ENCODE results near the gene PICK1.
A peak's percentile ranks its signal among the peaks of the same experiment; 100 is the strongest.
"Not testable (repeated sequence)": the region's sequence is repeated elsewhere in the genome, so short reads cannot be mapped to it uniquely, and the experiment has no call there.

Gene PICK1

DNA sequence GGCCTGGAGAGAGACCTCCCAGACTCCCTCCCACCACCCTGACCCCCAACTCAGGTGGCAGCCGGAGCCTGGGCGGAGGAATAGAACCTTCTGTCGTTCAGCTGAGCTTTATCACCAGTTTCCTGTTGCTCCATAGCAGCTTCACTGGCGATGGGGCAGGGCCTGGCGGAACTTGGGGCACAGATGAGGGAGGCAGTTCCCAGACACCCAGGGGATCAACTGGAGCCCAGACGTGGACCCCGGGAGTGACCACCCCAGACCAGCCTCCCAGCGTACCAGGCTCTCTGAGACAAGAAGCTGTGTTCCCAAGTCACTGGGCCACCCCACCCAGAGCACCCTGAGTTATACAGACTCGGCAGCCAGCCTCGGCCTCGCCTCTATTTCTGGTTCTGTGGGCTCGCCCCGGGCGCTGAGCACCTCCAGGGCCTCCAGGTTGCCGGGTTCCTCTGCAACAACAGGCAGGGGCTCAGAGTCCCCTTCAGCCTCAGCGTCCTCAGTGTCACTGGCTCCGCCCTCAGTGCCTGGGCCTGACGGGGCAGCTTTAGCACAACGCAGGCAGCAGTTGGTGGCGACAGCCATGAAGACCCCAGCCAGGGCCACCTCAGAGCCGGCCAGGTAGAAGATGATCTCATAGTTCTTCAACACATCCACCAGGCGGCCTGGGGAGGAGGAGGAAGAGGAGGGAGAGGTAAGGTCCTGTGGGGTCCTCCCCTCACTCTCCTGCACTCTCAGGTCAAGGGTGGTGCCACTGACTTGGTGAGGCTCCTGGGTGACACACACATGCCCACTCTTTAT, 21.0 kb downstream of the PICK1 start:
- TF ChIP-seq, protein P1, sequence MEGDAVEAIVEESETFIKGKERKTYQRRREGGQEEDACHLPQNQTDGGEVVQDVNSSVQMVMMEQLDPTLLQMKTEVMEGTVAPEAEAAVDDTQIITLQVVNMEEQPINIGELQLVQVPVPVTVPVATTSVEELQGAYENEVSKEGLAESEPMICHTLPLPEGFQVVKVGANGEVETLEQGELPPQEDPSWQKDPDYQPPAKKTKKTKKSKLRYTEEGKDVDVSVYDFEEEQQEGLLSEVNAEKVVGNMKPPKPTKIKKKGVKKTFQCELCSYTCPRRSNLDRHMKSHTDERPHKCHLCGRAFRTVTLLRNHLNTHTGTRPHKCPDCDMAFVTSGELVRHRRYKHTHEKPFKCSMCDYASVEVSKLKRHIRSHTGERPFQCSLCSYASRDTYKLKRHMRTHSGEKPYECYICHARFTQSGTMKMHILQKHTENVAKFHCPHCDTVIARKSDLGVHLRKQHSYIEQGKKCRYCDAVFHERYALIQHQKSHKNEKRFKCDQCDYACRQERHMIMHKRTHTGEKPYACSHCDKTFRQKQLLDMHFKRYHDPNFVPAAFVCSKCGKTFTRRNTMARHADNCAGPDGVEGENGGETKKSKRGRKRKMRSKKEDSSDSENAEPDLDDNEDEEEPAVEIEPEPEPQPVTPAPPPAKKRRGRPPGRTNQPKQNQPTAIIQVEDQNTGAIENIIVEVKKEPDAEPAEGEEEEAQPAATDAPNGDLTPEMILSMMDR (IDR thresholded peaks at IDR 0.05; ENCODE audit: low read depth, low read length) = no peak
- H3K4me3 ChIP-seq (replicated peaks in 1 of 2; ENCODE audit: low read depth in 2 of 2, low read length in 2 of 2) = no peak overlapping the region
- DNase-seq (ENCODE audit: low read depth in 2 of 2) = no peak

GRCh38 chr22:38079208-38079607, 22.0 kb downstream of the PICK1 start:
- not testable (repeated sequence) for H3K4me3 ChIP-seq (replicated peaks in 1 of 2; ENCODE audit: low read depth in 2 of 2, low read length in 2 of 2); DNase-seq (ENCODE audit: low read depth in 2 of 2)

DNA sequence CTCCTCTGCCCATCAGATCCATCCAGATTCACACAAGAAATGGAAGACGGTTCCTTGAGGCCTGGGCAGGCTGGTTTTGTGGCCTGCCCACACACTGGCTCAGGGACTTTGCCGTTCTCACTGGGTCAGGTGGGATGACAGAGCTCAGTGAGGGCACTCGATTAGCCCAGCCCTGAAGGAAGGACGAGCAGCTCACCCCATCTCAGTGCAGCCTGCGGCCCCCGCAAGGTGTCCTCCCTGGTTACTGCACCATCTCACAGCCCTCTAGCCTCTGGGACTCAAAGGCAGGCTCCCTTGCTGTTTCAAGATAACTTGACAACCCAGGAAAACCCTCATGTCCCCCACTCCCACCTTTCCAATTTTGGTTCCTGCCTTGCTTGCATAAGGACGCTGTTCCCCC, 22.6 kb downstream of the PICK1 start:
- TF ChIP-seq, protein P1 (IDR thresholded peaks at IDR 0.05; ENCODE audit: low read depth, low read length) = no peak
- H3K4me3 ChIP-seq (replicated peaks in 1 of 2; ENCODE audit: low read depth in 2 of 2, low read length in 2 of 2) = no peak overlapping the region
- DNase-seq (ENCODE audit: low read depth in 2 of 2) = no peak

- DNase-seq (ENCODE audit: low read depth in 2 of 2) = no peak
- TF ChIP-seq, protein P1 (IDR thresholded peaks at IDR 0.05; ENCODE audit: low read depth, low read length) = no peak
- no peak overlapping the region for H3K4me3 ChIP-seq (replicated peaks in 1 of 2; ENCODE audit: low read depth in 2 of 2, low read length in 2 of 2)
Observed at GRCh38 chr22:38080474-38080849, 23.3 kb downstream of the PICK1 start.

DNA sequence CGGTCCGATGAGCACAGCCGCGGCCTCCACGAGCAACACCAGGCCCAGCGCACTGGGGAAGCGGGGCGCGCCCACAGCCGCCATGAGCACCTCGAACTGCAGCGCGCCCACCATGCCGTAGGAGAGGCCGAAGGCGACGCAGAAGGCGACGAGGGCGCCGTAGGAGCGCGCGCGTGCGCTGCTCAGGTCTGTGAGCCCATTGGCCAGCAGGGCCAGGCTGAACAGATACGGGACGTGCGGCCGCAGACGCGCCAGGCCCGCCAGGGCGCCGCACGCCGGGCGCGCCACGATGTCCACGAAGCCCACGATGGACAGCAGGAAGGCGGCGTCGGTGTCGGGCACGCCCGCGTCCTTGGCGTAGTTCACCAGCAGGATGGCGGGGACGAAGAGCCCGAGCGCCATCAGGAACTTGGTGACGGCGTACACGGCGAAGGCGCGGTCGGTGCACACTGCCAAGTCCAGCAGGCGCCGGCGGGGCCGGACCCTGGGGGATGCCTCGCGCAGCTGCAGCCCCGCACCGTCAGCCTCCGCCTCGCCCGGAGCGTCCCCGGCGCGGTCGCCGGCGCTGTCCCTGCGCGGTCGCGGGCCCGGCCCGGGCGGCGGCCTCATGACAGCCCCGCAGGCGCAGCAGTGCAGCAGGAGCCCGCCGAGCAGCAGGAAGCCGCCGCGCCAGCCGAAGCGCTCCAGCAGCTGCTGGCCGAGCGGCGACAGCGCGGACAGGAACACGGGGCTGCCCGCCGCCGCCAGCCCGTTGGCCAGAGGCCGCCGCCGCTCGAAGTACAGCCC, 23.8 kb downstream of the PICK1 start:
- DNase-seq (ENCODE audit: low read depth in 2 of 2) = peak; percentile 38 to 42
- peak overlapping the region; percentile 21 to 33 for H3K4me3 ChIP-seq (replicated peaks in 1 of 2; ENCODE audit: low read depth in 2 of 2, low read length in 2 of 2)
- TF ChIP-seq, protein P1 (IDR thresholded peaks at IDR 0.05; ENCODE audit: low read depth, low read length) = no peak

DNA sequence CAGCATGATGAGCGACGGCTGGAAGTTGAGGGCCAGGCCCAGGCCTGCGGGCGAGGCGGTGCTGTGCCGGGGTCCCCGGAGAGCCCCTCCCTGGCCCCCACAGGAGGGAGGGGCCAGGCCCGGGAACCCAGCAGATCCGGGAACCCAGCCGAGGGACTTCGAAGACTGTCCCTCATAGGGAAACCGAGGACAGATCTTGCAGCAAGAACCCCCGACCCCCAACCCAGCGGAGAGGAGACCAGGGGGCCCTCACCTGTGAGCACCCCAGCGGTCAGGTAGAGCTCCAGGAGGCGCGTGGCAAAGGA, 24.4 kb downstream of the PICK1 start:
- DNase-seq (ENCODE audit: low read depth in 2 of 2) = no peak
- TF ChIP-seq, protein P1 (IDR thresholded peaks at IDR 0.05; ENCODE audit: low read depth, low read length) = no peak
- H3K4me3 ChIP-seq (replicated peaks in 1 of 2; ENCODE audit: low read depth in 2 of 2, low read length in 2 of 2) = peak overlapping the region in 1 of 2 donors; percentile 10

Measured in cardiac fibroblast (primary cell).